GM21717 (cell line): ENCODE measurements around the gene WDR91.
"Not testable (repeated sequence)": the region's sequence is repeated elsewhere in the genome, so short reads cannot be mapped to it uniquely, and the experiment has no call there.

ENCODE experiments used
- ATAC-seq: cut with Tn5 transposase; IDR thresholded peaks from one replicate; pipeline ENCODE4 v1.9.1; 2021; ENCODE audit warnings: mild to moderate bottlenecking, moderate library complexity; ENCODE audit not compliant: unreplicated experiment

Gene WDR91

DNA sequence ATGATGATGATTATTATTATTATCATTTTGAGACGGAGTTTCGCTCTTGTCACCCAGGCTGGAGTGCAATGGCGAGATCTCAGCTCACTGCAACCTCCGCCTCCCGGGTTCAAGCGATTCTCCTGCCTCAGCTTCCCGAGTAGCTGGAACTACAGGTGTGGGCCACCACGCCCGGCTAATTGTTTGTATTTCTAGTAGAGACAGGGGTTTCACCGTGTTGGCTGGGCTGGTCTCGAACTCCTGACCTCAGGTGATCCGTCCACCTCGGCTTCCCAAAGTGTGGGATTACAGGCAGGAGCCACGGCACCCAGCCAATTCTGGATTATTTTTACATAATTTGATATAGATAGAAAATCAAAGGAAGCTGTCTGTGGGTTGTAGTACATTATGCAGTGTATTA is 22.8 kb upstream of the WDR91 start:
- not testable (repeated sequence) for ATAC-seq

DNA sequence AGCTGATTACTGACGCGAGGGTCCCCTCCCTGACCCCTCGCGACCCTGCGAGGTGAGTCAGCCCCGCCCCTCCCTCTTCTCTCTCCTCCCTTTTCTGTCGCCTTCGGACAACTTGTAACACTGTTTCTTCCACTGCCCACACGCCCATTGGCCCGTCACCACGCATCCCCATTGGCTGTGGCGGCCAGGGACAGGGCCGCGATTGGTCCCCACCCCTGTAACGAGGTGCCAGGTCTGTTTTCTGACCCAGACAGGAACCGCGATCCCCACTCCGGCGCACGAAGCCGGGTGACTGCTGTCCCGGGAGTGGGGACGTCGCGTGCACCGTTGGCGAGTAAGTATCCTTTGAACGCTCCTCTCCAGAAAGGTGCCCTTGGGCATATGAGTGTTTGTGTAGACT is 22.2 kb upstream of the WDR91 start, which contains the start of gene STRA8:
STRA8 (plus strand) TSS at position 269 of the 400 bp plus-strand sequence. CDS start 6,687 bp downstream, outside the sequence.
- no peak for ATAC-seq

DNA sequence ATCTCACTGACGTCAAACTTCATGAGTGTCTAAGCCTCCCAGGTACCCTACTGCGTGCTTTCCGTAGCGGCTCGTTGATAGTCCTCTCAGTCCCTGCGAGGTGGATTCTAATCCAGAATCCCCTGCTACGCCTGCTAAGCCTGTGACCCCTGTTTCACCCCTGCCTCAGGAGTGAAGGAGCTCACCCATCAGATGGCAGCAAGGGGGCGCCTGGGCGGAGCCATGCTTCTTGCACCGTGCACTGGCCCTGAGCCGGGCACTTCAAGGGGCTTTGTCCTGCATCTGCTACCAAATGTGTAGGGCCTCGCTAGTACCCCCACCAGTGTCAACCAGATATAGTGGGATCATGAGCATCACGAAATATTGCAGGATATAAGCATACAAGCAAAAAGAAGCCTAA is 21.4 kb upstream of the WDR91 start:
- ATAC-seq = no peak

DNA sequence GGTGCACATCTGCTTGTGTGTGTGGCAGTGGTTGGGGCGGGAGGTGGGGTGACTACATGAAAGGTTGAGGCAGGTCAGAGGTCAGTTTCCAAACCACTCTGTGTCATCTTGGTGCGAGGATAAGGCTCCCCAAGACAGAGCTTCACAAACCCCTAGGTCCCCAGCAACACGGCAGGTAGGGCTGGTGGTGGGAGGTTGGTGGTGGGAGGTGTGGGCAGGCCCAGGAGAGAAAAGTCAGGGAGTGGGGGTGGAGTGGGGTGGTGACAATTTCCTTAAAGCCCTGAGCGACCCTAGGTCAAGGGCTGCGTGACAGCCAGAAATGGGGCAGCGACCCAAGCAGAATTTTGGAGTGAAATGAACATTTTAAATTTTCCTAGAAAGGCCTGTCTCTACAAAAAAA is 20.8 kb upstream of the WDR91 start:
- no peak for ATAC-seq

DNA sequence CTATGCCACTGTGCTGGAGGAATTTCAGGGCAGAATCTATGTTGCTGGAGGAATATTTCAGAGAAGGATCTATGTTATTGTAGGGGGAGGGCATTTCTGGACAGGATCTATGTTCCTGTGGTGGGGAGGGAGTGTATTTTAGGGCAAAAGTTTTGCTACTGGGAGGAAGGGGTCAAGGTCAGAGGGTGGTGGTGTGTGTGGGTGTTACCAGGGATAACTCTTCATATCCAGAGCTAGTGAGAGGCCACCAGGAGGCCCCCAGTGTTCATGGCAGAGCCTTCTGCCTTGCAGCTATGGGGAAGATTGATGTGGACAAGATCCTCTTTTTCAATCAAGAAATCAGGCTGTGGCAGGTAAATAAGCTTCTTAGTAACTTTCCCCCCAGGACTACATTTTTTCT is 20.4 kb upstream of the WDR91 start:
- ATAC-seq = no peak

DNA sequence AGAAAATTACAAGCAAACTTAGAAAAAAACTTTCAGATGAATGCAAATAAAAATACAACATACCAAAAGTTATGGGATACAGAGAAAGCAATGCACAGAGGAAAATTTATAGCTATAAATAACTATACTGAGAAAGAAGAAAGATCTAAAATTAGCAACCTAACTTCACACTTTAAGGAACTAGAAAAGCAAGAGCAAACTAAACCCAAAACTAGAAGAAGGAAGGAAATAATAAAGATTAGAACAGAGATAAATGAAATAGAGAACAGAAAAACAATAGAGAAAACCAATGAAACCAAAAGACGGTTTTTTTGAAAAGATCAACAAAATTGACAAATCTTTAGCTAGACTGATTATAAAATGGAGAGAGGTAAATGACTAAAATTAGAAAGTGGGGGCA is 12.7 kb upstream of the WDR91 start:
- peak; percentile 70 for ATAC-seq

DNA sequence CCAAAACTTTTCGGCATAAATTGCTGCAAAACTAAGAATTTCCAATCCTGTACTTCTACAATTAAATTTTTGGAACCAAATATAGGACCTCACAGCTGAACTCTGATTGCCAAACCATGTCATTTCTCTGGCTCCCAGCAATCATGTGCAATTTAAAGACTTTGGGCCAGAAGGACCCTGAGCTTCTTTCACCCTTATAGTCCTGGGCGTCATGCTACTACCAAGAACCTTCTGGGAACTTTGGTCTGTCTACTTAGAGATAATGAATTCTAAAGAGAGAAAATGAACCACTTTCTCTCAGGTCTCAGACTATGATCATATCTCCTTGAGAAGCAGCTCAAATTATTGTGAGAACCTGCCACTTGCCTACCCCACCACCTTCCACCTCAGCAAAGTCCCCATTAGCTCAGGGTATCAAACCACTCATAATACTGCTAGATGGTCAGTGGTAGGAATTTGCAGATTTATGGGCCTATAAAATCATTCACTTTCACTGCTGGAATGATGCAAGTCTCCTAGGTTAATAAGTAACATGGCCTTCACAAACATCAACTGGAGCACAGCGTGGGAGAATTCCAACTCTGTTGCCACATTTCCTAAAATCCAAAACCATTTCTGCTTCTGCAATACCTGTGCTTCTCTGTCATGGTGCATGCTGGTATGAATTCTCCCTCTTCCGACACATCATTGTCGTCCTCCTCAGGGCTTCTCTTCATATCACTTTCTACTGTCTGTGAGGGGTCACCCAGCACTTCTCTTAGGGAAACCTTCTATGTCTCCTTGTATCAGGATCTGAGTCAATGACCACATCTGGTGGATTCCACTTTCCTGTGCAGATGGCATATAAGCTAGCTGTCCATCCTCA is 6.6 kb upstream of the WDR91 start:
- ATAC-seq = no peak

DNA sequence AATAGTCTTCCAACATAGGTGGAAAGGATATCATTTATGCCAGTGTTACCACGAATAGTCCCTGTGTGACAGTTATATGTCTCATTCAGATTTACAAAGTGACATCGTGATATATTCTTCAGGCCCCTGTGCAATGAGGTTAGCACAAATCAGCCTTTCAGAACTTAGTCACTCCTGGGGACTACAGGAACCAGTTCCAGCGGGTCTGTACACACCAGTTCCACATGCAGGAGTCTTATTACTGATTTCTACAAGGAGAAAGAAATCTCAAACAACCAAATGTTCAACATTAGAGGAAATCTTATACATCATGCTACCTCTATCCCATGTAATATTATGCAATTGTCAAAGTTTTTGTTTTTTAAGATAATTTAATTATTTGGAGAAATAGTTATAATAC is 4.4 kb upstream of the WDR91 start:
- no peak for ATAC-seq

DNA sequence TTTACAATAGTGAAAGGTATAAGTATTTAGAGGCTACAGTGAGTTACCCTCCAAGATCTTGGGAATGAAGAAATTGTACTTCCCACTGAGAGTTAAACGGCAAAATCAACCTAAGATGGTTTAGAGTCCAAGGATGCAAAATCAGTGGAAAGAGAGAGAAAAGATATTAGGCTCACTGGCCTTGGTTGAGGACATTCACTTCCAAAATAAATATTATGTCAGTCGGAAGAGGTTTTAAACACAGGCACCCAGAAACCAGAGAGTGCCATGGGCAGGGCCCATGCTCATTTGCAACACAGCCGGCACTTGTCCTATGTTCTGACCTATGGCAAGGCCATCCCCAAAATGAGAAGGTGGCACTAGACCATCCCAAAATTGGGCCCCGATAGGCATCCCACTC is 3.9 kb upstream of the WDR91 start:
- no peak for ATAC-seq

DNA sequence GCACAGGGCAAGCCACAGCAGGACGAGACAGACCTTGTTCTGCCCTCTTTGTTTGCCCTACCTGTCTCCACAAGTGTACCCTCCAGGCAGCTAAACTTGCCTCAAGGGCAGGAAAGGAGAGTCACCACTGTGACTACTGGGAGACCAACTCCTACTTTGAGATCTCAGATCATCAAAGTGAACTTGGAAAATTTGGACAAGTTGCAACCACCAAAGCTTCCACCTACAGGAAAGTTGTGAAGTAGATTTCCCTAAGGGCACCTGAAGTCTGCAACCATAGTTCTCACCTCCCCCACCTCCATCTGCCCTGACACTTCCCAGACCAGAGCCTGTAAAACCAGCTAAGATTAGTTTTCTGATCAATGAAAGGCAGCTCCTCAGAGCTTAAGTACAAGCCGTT is 2.5 kb upstream of the WDR91 start:
- ATAC-seq = no peak

DNA sequence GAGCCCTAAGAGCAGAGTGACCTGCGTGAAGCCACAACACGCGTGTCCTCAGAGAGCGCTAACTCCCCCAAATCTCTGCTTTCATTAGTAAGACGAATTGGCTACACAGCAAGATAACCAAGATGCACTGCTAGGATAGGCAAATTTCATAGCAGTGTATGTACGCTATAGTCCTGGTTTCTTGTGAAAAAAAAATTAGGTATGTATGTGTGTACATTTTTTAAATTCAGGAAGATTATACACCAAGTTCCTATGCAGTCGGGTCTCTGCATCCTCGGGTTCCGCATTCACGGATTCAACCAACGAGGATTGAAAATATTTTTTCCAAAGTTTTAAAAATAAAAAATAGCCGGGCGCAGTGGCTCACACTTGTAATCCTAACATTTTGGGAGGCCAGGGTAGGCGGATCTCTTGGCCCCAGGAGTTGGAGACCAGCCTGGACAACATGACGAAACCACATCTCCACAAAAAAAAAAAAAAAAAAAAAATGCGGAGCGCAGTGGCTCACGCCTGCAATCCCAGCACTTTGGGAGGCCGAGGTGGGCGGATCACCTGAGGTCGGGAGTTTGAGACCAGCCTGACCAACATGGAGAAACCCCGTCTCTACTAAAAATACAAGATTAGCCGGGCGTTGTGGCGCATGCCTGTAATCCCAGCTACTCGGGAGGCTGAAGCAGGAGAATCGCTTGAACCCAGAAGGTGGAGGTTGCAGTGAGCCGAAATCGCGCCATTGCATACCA is 790 bp upstream of the WDR91 start:
- ATAC-seq = not testable (repeated sequence)

DNA sequence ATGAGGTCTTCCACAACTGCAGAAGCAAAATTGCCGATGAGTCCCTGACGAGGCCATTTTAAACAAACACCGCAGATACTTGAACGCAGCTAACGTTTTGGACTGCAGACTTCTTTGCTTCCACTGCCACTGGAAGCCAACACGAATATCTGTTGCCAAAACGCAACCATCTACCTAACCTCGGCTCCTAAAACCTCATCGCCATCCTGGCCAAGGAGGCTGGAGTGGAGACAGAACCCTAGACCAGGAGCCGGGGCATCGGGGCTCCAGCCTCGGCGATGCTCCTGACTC is 493 bp downstream of the WDR91 start:
- ATAC-seq = no peak

DNA sequence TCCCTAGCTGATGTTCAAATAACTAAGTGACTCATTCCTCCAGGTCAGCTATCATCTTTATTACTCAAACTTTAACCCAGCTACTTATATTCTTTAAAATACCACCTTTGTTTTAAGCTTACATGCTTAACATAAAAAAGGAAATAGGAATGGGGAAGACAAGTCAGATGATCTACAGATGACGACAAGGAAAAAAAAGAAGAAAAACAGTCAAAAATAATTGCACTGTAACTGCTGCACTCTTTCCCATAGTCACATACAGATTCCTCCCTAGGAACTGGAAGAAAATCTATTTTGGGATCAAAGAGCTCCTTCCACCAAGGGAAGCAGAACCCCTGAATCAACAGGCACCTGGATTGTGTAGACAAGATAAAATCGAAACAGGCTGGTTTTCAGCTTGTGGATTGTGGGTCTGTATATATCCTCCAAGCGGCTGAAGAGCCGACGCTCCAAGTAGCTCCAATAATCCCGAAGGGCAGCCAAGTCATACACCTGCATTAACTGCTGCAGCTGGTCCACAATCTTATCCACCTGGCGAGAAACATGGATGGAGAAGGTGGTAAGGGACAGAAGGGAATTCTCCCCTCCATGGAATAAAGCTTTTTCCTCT is 2.0 kb downstream of the WDR91 start:
- no peak for ATAC-seq

DNA sequence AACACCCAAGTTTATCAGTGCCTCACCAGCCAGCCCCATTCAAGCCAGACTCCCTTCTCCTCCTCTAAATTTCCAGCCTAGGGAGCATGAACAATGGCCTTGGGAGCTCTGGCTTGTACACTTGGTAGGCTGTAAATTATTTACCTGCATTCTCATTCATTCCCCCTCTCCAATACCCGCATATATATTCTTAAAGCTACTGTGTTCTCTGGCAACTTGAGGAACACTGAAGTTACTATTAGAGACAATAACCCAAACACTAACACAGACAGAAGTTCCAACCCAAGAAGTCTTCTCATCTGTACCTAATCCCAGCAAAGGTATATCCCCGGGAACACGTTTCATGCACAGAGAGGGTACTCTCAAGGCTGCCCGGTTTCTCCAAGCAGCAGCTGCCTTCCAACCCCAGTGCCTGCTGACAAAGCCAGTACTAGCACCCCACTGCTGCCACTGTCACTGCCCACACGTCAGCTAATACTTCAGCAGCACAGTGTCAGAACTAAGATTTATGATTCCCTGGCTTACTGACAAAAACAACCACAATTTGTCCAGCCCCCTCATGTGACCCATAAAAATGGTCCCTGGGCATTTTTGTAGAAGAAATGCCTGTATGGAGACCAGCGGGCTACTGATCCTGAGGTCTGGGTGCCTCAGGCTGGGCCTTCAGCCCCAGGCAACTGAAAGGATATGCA is 3.1 kb downstream of the WDR91 start:
- ATAC-seq = no peak

DNA sequence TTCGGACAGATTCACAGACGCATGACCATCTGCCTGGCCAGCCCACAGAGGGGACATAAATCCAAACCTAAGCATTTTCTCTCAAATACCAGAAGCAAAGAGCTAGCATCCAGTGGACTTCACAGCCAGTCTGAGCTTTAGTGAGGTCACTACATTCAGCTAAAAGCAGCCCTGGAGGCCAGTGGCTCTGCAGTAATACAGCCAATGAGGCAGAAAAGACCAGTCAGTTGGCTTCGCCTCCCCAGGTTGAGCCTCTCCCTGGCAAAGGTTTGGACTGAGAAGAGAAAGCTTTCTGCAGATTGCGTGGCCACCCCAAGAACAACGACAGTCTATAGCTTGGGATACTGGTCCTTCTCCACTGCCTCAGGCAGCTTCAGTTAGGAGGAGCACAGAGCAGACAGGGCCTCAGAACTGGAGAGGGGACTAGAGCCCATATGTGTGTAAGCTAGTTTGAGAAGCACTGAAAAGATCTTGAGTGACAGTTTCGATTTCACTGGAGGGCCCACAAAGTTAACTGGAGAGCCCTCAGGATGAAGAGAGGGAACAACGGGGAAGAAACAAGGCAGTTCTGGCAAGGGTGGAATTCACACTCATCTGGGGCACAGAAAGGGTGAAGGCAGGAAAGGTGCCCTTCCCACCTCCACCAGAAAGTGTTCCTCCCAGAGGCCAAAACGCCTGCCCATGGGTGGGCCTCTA is 3.8 kb downstream of the WDR91 start:
- ATAC-seq = no peak

DNA sequence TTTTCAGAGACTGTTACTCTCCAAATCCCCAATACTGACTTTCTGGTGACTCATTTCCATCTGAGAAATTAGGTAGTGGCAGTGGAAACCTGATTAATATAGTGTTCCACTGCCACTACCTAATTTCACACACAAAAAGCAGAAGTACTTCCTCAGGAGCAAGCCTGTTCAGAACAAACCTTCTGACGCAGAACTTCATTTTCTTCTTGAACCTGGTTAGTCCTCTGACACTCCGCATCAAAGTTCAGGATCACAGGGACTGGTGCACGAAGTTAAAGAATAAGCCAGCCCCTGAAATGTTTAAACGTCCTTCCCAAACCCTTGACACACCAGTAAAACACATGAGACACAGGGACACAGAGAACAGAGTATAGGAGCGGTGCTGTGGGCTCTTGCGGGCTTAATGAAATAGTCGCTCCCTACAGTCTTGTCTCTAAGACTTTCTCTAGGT is 4.4 kb downstream of the WDR91 start:
- ATAC-seq = peak; percentile 38

DNA sequence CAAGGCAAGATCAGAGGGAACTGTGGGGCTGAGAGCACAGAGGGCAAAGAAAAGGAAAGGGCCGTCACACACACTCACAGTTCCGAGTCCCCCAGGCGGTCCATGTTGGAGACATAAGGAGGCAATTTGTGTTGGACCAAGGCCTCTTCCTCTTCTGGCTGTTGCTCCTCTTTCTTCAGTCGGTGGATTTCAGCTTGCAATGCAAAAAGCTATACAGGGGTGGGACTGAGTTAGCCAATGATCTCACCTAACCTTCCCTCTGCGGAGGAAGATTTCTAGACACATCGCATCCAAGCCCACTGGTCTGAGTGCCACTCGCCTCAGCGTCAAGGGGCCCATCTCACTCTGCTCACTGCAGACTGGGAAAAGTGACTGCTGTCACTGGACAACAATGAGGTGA is 5.5 kb downstream of the WDR91 start:
- ATAC-seq = no peak

DNA sequence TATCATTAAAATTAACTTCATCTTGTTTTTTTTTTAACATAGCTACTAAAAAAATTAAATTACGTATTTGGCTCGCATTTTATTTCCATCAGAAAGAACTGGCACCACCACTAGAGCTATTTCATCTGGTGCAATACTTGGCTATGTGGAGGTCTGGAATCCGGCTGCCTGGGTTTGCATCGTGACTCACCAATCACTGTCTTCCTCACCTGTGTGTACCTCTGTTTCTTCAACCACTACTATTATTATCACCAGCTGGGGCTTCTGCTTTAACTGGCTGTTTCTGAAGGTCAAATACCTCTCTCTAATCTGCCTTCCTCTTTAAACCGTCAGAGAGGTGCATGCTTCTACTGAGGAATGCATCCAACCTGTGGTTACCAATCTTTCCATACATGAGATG is 6.5 kb downstream of the WDR91 start:
- no peak for ATAC-seq

DNA sequence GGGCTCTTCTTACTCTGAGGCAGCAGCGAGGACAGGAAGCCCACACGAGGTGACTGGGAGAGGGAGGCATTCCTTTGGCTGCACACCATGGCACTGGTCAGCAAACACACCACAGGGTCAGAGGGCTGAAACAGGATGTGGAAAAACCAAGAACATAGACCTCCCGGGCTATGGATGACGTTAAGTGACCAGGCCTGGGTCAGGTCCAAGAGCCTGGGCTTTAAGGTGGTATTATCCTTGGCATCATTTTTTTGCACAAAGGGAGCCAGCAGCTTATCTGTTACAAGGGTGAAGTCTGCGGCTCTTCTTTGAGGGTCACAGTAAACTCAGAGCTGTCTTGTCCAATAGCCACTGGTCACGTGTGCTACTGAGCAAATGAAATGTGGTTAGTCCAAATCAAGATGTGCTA is 7.0 kb downstream of the WDR91 start:
- ATAC-seq = no peak

DNA sequence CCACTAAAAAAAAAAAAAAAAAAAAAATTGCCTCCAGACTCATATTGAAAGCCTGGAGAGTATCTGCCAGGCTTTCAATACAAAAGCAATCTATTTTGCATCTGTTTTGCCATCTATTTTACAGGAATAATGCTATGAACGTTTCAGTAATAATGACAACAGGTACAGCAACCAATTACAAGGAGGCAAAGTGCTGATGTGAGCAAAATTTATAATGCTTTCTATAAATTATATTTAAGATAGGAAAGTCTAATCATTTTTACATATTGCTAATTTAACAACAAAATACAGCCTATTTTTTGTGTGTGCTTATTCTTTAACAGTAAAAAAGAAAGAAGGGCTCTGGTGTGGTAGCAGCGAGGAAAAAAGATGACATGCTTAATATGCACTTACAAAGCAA is 10.0 kb downstream of the WDR91 start:
- no peak for ATAC-seq

DNA sequence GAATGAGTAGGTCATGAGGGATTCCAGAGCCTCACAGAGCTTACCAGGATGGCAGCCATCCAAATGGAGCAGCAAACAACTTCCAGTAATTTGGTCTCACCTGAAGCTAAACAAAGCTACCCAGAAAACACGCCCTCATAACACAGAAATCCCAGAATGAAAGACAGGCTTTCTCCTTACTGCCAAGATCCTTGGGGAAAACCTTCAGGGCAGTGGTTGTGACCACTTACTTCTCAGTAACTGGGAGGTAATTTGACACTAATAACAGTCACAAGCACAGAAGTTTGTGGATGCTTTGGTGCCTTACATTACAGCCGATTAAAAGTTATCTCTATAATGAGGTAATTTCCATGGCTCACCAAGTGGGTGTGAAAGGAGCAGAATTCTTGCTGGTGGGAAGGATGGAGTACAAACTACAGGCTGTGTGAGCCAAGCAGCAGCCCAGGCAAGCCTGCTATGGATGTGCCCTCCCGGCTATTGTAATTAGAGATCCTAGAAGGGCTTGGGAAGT is 10.4 kb downstream of the WDR91 start:
- no peak for ATAC-seq
